Skeletal muscle tissue (tissue), 4 donors: ENCODE data around the gene PTPN13. TPM values are rescaled to one million over a fixed set of nuclear protein-coding genes. Genes with fewer than 3 reads are reported as not detected.
"Not testable (repeated sequence)": the region's sequence is repeated elsewhere in the genome, so short reads cannot be mapped to it uniquely, and the experiment has no call there.

Source experiments
- H3K27ac ChIP-seq: one replicate; pipeline ENCODE4 v1.7.0; 2013; ENCODE audit warnings: mild to moderate bottlenecking, low read depth, low read length, inconsistent platforms
- H3K27me3 ChIP-seq, 3 donors: one replicate each; pipeline ENCODE4 v1.7.0; 2013; ENCODE audit warnings: low read length in 3 of 3; ENCODE audit not compliant: control insufficient read depth in 3 of 3, insufficient read depth in 3 of 3
- H3K36me3 ChIP-seq, 3 donors: one replicate each; pipeline ENCODE4 v1.7.0; 2013; ENCODE audit warnings: low read length in 3 of 3; ENCODE audit not compliant: control insufficient read depth in 3 of 3, insufficient read depth in 3 of 3
- H3K4me1 ChIP-seq, 3 donors: one replicate each; pipeline ENCODE4 v1.7.0; 2013; ENCODE audit warnings: low read length in 3 of 3, mild to moderate bottlenecking in 3 of 3; ENCODE audit not compliant: control insufficient read depth in 3 of 3, insufficient read depth in 3 of 3
- H3K4me3 ChIP-seq, 3 donors: one replicate each; pipeline ENCODE4 v1.7.0; 2013; ENCODE audit warnings: low read length in 3 of 3
- H3K9ac ChIP-seq, 3 donors: one replicate each; pipeline ENCODE4 v1.7.0; 2013; ENCODE audit warnings: low read length in 3 of 3, mild to moderate bottlenecking in 3 of 3, moderate library complexity in 2 of 3, low read depth in 1 of 3
- H3K9me3 ChIP-seq, 3 donors: one replicate each; pipeline ENCODE4 v1.7.0; 2013; ENCODE audit warnings: low read length in 3 of 3; ENCODE audit not compliant: control insufficient read depth in 3 of 3
- total RNA-seq: library from RNA; depleted of rRNA; stranded (reverse); fragments of >200 nt; gene quantifications from one replicate; pipeline ENCODE4 v1.2.3, GENCODE V29; 2014
- donor health status: Osteomylitis.

PTPN13 gene
- total RNA-seq, 1 donor from 2014 or later = 21.9 TPM

DNA sequence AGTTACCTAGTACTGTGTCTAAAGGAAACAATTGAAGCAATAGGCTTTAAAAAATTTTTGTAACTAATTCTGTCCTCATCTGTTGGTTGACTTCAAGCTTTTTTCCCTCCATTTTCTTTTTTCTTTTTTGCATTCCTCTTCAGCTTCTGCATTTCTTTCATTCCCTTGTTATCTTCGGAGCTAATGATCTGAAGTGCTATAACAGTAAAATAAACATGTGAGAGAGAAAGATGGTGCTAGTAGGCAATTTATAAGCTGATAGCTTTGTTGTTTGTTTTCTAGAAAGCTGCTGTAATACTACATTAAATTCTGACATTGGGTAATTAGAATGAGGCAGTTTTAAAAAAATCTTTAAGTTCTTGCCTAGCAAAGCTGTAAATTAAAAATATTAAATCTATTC is 37.1 kb downstream of the PTPN13 start:
- Histone ChIP-seq H3K27me3 (no peaks in the 10 kb centered on the region), H3K27ac (no peak overlapping the region), H3K9me3 (no peaks in the 10 kb centered on the region), H3K4me3 (no peak overlapping the region), H3K4me1 (no peaks in the 10 kb centered on the region), H3K9ac (no peak overlapping the region), H3K36me3 (no peaks in the 10 kb centered on the region)

DNA sequence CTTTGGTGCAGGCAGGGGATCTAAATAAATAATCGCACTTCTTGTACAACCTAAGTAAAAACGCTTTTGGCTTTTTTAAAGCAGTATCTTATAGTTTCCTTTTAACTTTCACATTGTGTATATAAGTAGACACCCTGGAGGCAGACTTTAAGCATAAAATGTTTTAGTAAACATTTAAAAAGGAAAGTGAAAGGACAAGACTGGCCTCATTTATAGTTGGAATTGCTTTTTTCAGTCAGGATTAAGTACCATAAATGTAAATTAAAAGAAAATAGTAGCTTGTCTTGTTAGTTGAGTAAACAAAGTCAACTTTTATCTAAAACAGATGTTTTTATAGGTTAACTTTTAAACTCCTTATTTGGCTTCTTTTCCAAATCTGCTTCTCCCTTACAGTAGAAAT is 39.7 kb downstream of the PTPN13 start:
- H3K9ac ChIP-seq = no peak overlapping the region

DNA sequence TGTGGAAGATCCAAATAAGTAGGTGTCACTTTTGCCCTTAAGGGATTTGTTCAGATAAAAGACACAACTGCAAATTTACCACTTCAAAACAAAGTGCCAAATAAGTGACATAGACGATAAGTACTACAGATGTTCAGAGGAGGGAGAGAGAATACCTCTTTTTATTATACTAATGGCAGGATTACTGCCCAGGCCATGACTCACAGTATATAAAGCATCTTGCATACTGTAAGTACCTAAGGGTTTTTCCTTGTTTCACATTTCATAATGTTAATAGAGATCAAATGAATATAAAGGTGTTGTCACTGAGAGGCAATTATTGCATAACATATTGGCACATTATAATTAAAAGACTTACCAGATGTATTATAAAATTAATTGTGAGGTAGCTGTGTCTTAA is 46.4 kb downstream of the PTPN13 start:
- no peak overlapping the region for H3K4me3 ChIP-seq
- no peaks in the 10 kb centered on the region for H3K36me3 ChIP-seq
- no peaks in the 10 kb centered on the region for H3K4me1 ChIP-seq

More for the DNA sequence above, 39.7 kb downstream of the PTPN13 start:
- no peak overlapping the region for H3K27ac ChIP-seq
- H3K9me3 ChIP-seq = no peaks in the 10 kb centered on the region
- peak overlapping the region in 1 of 3 donors; percentile 23 for H3K4me3 ChIP-seq
- no peaks in the 10 kb centered on the region for H3K27me3 ChIP-seq
- H3K4me1 ChIP-seq = no peaks in the 10 kb centered on the region
- no peaks in the 10 kb centered on the region for H3K36me3 ChIP-seq

DNA sequence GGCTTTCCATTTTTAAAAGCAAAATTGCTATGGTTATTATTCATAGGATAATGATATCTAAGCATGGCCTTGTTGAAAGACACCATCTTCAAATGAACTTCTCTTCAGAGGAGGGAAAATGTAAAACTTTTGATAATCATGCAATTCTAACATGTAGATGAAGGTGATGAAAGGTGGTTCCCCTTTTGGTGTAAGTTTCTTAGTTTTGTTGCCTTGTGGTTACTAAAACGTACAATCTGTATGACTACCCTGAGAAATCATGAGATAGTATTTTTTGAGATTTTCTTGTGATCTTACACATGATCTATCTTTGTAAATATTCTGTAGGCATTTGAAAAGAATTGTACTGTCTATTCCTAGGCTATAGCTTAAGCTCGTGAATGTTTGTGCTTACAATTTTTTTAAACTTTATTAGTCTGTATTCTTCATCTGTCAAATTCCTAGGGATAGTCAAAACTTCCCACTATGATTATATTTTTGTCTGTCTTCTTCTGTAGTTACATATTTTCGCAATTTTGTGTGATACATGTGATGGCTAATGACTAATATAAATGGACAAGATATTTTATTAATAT is 47.5 kb downstream of the PTPN13 start:
- Histone ChIP-seq H3K4me1 (no peaks in the 10 kb centered on the region), H3K9ac (no peak overlapping the region), H3K36me3 (no peaks in the 10 kb centered on the region), H3K9me3 (no peaks in the 10 kb centered on the region), H3K27me3 (no peaks in the 10 kb centered on the region), H3K4me3 (no peak overlapping the region), H3K27ac (no peak overlapping the region)

More for the DNA sequence above, 46.4 kb downstream of the PTPN13 start:
- H3K9me3 ChIP-seq = no peaks in the 10 kb centered on the region
- no peaks in the 10 kb centered on the region for H3K27me3 ChIP-seq
- no peak overlapping the region for H3K9ac ChIP-seq
- H3K27ac ChIP-seq = no peak overlapping the region

DNA sequence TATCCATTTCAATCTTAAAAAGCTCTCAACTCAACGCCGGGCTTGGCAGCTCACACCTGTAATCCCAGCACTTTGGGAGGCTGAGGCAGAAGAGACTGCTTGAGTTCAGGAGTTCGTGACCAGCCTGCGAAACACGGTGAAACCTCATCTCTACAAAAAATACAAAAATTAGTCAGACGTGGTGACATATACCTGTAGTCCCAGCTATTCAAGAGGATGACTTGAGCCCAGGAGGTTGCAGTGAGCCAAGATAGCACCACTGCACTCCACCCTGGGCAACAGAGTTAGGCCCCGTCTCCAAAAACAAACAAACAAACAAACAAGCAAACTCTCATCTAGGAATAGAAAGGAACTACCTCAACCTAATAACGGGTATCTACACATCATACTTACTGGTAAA is 50.8 kb downstream of the PTPN13 start:
- no peak overlapping the region for H3K27ac ChIP-seq
- no peak overlapping the region for H3K9ac ChIP-seq
- no peak overlapping the region for H3K4me3 ChIP-seq
- no peaks in the 10 kb centered on the region for H3K27me3 ChIP-seq
- no peaks in the 10 kb centered on the region for H3K4me1 ChIP-seq
- H3K36me3 ChIP-seq = no peaks in the 10 kb centered on the region
- H3K9me3 ChIP-seq = peaks cover 0 to 5% (median 0%) of the 10 kb centered on the region in 3 donors

DNA sequence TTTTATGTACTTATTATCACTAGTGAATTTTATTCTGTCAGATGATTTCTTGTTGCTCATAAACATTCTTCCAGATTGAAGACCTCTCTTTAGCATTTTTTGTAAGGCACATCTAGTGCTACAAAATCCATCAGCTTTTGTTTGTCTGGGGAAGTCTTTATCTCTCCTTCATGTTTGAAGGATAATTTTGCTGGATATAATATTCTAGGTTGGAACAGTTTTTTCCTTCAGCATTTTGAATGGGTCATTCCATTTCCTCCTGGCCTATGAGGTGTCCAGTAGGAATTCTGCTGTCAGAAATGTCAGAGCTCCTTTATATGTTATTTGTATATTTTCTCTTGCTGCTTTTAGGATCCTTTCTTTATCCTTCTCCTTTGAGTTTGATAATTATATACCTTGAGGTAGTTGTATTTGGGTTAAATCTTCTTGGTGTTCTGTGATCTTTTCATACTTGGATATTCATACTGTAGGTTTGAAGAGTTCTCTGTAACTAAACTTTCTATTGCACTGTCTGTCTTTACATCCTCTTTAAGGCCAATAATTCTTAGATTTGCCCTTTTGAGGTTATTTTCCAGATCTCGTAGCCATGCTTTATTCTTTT is 58.3 kb downstream of the PTPN13 start:
- Histone ChIP-seq H3K9ac (no peak overlapping the region), H3K36me3 (no peaks in the 10 kb centered on the region), H3K27me3 (no peaks in the 10 kb centered on the region), H3K27ac (no peak overlapping the region), H3K4me3 (no peak overlapping the region), H3K4me1 (no peaks in the 10 kb centered on the region), H3K9me3 (peaks cover 0 to 15% (median 2%) of the 10 kb centered on the region in 3 donors)

DNA sequence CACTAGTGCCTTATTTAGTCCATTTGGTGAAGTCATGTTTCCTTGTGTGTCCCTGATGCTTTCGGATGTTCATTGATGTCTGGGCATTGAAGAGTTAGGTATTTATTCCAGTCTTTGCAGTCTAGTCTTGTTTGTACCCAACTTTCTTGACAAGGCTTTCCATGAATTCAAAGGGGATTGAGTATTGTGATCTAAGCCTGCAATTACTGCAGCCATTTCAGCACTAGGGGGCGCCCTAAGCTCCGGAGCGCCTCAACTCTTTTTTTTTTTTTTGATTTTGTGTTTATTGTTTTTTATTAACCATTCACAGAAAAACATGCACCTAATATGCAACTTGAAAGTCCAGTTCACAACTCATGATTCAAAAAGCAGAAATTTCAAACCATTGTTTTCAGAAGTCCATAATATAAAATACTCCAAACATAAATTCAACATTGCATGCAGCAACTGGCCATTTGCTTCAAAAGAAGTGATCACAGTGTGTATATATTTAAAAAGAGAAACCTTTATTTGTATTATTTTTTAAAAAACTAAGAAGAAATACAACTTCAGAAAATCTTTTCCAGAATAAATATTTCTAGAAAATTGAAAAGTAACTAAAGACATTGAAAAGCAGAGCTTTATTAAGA is 59.2 kb downstream of the PTPN13 start:
- Histone ChIP-seq H3K27ac (no peak overlapping the region), H3K4me1 (no peaks in the 10 kb centered on the region), H3K4me3 (no peak overlapping the region), H3K9me3 (peaks cover 0 to 15% (median 2%) of the 10 kb centered on the region in 3 donors), H3K36me3 (no peaks in the 10 kb centered on the region), H3K27me3 (no peaks in the 10 kb centered on the region), H3K9ac (no peak overlapping the region)

DNA sequence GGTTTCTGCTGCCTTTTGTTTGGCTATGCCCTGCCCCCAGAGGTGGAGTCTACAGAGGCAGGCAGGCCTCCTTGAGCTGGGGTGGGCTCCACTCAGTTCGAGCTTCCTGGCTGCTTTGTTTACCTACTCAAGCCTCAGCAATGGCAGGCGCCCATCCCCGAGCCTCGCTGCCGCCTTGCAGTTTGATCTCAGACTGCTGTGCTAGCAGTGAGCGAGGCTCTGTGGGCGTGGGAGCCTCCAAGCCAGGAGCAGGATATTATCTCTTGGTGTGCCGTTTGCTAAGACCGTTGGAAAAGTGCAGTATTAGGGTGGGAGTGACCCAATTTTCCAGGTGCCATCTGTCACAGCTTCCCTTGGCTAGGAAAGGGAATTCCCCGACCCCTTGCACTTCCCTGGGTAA is 62.7 kb downstream of the PTPN13 start:
- H3K27me3 ChIP-seq, H3K27ac ChIP-seq, H3K4me1 ChIP-seq, H3K36me3 ChIP-seq, H3K4me3 ChIP-seq, H3K9me3 ChIP-seq, H3K9ac ChIP-seq: not testable (repeated sequence)

DNA sequence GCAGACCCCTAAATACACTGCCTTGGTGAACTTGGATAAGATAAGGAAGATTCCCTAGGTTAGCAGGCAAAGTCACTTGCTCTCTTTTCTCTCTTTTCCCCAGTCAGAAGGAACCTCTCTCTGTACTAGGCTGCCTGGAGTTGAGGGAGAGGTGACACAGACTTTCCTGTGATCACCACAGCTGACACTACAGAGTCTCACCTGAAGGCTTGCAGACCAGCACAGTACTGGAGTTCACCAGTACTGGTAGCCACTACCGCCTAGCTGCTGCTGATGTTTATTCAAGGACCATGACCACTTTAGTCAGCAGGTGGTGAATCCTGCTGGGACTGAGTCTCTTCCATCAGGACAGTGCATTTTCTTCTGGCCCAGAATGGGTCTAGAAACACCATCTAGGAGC is 63.3 kb downstream of the PTPN13 start:
- no peak overlapping the region for H3K27ac ChIP-seq
- no peaks in the 10 kb centered on the region for H3K4me1 ChIP-seq
- H3K9ac ChIP-seq = no peak overlapping the region
- peaks cover 0 to 8% (median 0%) of the 10 kb centered on the region in 3 donors for H3K9me3 ChIP-seq
- no peaks in the 10 kb centered on the region for H3K36me3 ChIP-seq
- H3K4me3 ChIP-seq = no peak overlapping the region
- H3K27me3 ChIP-seq = no peaks in the 10 kb centered on the region

DNA sequence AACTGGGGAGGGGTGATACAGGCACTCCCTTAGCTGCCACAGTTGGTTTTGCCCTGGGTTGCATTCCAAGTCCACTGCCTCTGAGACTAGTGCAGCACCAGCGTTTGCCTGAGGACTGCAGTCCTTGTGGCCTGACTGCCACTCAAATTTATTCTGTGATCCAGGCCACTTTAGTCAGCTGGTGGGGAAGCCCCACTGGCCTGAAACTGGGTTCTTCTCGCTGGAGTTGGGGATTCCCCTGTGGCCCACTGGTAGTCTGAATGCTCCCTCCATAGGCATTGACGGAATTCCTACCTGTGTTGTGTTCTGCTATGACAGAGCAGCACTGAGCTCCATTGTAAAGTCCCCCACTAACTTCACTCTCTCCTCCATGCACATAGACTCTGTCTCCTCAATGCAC is 63.8 kb downstream of the PTPN13 start:
- Histone ChIP-seq H3K4me1 (no peaks in the 10 kb centered on the region), H3K27ac (no peak overlapping the region), H3K27me3 (no peaks in the 10 kb centered on the region), H3K36me3 (no peaks in the 10 kb centered on the region), H3K9me3 (peaks cover 0 to 4% (median 0%) of the 10 kb centered on the region in 3 donors), H3K4me3 (no peak overlapping the region), H3K9ac (no peak overlapping the region)
